Right forelimb (tissue), 1 donor: ENCODE measurements around the gene HS3ST4.
"Not testable (repeated sequence)": the region's sequence is repeated elsewhere in the genome, so short reads cannot be mapped to it uniquely, and the experiment has no call there.

Experiments
- DNase-seq: peaks from one replicate; pipeline ENCODE4 v3.0.0-alpha.2; 2018

HS3ST4 gene

DNA sequence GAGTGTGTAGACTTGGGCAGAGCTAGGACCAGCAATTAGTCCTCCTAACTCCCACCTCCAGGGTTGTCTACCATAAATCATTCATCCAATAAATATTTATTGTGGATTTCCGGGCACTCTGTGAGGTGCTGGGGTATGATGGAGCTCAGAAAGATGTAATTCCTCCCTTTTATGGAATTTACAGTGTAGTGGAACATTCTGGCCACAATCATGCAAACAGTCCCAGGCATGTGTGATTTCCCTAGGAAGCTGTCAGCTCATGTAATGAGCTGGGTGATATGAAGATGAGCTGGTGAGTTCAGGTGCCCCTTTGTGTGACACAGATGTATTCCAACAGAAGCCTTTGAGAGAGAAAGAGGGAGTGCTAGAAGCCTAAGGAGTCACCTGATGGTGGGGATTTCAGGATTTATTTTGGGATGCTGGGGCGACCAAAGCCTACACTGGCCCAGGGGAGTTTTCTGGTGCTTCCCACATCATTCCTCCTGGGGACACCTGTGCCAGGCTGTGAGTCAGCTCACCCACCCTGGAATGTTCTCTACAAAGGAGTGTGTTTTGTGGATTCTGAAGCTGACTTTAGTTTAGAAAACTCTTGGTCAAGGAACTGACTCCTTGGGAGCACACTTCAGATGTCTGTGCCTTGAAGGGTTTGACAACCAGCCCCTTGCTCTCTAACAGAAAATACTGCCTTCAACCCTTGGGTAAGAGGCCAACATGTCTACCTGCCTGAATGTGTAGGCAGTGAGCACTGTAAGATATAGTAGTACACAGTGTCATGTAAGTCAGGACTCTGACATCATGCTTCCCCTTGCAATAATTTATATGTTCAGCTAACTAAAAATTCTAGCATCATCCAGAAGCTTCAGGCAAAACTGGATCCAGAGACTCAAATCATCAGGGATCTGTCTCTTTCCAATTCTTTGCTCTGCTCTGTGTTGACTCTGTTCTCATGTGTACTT is 42.9 kb downstream of the HS3ST4 start:
- no peak for DNase-seq

DNA sequence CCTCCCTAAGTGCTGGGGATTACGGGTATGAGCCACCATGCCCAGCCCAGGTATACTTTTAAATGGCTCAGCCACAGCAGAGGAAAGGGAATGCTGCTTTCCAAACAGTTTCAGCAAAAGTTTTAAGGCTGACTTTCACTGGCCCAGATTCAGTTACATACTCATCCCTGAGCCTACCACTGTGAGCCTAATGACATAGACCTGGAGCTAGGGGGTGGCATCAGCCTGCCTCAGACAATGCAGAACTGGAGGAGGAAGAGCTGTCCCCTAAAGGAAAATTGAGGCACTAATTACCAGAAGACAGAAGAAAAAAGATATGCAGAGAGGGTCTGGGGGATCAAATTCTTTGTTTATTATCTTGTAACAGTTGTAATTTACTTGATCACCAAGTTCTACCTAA is 43.9 kb downstream of the HS3ST4 start:
- DNase-seq, result no peak

DNA sequence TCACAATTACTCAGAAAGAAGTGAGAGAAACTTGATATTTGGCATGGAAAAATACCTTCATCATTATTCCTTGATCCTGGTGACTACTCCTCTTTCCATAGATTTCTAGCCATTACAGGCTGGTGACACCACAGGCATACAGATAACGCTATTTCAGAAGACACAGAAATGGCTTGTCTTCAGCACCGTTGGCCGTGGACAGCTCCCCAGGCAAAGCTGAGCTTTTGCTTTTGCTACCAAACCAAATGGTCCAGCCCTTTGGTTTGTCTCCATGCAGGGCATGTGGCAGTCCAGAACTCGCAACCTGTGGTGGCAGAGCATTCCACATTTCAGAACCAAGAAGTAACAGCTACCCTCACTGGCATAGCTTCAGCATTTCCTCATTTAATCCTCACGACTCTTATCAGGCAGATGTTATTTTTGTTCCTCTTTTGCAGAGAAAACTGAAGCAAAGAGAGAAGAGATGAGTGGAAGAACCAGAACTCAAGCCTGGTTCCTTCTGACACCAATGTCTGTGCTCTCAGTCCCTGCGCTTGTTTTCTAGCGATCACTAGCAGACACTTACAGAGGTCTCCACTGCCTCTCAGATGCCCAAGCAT is 55.5 kb downstream of the HS3ST4 start:
- DNase-seq, result peak; percentile 48

DNA sequence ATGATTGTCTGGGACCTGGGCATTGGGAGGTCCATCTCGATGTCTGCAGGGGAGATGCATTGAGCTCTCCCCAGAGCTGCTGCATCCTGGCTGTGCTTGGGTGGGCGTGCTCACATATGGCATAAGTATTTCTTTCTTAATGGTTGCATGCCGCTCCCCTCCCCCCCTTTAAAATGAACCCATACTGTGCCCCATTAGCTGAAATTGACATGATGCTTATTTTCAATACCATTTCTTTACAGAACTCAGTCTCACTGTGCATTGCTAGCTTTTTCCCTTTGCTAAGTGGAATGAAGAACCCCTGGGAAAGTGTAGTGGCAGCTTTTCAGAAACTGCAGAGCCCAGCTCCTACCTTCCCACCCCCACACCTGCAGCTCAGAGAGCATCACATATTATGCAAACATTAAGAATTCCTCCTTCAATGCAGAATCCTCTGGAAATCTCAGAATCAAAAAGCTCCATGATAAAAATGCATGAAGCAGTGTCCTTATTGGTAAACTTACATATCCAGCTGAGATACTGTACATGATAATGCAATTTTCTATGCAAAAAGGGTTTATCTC is 56.4 kb downstream of the HS3ST4 start:
- DNase-seq, result no peak

- no peak for DNase-seq
Measured at GRCh38 chr16:25750488-25751216, 58.9 kb downstream of the HS3ST4 start.

DNA sequence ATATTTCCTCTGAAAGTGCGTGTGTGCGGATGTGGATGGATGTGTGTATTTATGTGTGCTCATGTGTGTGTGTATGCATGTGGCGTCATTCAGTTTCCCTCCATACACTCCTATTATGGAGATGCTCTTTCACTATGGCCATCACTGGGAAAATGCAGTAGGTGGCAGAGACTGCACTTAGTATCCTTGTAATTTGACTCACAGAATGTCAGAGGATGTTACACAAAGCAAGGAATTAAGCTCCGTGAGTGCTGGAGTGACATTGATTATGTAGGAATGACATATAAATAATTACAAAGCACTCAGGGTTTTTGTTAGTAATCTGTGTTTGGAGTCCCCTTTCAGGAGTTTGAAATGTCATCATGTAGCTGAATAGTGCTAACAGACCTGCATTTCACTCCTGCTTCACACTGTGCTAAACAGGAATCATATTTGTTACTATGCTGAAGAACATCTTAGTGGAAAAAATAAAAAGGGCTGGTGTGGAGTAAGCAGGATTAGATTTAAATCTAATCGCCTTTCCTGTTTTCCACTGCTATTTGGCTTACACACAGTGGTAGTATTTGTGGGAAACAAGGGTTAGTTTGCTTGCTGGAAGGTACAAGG is 59.6 kb downstream of the HS3ST4 start:
- no peak for DNase-seq

- no peak for DNase-seq
Measured at GRCh38 chr16:25764466-25764865, 72.7 kb downstream of the HS3ST4 start.

DNA sequence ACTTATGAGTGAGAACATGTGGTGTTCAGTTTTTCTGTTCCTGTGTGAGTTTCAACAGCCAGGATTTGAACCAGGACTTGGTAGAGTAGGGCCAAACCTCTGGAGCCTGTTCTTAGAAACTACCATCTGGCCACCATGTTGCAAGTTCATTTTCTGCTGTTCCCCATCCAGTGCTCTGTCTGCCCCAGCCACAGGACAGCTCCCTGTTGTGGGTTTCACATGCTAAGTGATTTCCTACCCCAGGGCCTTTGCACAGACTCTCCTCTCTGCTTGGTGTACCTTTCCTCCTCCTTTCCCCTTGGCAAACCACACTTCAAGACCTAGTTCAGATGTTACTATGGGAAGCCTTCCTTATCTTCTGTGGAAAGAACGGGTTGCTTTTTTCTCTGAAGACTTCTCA is 79.5 kb downstream of the HS3ST4 start:
- no peak for DNase-seq

GRCh38 chr16:25771812-25772568 is 80.2 kb downstream of the HS3ST4 start:
- DNase-seq, result no peak

DNA sequence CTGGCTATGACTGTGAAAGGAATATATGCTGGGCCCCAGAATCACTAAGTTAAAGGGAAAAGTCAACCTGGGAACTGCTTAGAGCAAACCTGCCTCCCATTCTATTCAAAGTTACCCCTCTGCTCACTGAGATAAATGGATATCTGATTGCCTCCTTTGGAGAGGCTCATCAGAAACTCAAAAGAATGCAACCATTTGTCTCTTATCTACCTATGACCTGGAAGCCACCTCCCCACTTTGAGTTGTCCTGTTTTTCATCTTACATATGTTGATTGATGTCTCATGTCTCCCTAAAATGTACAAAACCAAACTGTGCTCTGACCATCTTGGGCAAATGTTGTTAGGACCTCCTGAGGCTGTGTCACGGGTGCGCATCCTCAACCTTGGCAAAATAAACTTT is 84.5 kb downstream of the HS3ST4 start:
- DNase-seq, result not testable (repeated sequence)

- DNase-seq, result no peak
Measured at GRCh38 chr16:25783226-25783625, 91.5 kb downstream of the HS3ST4 start.

DNA sequence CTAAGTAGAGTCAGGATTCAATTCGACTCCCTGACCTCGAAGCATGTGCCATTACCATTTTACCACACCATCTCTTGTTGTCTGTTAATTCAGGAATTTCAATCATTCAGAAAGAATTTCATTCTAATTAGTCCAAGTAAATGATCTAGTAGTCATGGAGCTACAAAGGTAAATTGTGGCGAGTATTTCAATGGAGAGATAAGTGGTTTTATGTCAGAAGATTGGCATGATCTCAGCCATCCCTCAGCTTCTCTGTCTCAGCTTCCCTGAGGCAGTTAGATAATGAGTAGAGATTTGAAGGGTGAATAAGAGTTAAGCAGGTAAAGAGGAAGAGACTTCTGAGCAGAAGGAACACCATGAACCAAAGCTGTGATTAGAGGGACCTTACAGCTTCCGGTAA is 93.6 kb downstream of the HS3ST4 start:
- DNase-seq, result no peak

GRCh38 chr16:25786748-25787147 is 95.0 kb downstream of the HS3ST4 start:
- no peak for DNase-seq

GRCh38 chr16:25788637-25789036 is 96.9 kb downstream of the HS3ST4 start:
- no peak for DNase-seq

DNA sequence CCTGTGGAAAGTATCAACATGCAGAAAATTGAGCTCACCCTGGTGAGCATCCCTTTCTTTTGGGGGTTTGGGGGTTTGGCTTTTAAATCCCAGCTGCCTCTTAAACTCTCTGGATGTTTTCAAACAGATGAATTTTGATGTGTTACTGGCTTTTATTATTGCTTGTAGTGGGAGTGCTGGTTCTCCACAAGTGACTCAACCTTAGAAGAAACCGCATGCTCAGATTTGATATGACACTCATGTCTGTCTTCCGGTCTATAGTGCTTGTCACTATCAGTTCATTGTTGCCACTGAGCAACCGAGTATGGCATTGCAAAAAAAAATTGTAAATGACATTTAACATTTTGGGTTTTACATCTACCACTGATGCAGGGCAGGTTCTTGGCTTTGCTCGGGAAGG is 104.5 kb downstream of the HS3ST4 start:
- DNase-seq, result no peak

DNA sequence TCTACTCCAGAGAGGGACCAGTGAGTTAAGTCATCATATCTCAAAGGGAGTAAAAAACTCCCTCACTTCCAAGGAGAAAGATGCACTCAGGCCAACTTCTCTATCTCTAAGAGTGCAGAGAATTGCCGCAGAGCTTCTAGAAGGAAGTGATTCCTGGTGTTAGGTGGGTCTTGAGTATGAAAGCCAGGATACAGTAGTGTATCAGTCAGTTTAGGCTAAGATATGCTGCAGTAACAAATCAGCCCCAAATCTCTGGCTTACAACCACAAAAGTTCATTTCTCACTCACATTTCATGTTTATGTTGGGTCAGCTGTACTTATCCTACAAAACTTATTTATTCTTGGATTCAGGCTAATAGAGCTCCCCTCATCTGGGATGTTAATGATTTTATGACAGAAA is 106.3 kb downstream of the HS3ST4 start:
- DNase-seq, result no peak

DNA sequence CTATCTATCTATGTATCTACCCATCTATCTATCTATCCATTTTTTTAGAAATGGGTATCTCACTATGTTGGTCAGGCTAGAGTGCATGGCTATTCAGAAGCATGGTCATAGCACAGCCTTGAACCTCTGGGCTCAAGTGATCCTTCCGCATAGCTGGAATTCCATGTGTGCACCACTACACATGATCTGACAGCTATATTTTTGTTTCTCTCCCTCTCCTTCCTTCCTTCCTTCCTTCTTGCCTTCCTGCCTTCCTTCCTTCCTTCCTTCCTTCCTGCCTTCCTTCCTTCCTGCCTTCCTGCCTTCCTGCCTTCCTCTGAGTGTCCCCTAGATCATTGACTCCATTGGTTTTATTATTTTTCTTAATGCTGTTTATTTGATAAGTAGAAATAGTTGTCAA is 108.1 kb downstream of the HS3ST4 start:
- DNase-seq, result no peak

DNA sequence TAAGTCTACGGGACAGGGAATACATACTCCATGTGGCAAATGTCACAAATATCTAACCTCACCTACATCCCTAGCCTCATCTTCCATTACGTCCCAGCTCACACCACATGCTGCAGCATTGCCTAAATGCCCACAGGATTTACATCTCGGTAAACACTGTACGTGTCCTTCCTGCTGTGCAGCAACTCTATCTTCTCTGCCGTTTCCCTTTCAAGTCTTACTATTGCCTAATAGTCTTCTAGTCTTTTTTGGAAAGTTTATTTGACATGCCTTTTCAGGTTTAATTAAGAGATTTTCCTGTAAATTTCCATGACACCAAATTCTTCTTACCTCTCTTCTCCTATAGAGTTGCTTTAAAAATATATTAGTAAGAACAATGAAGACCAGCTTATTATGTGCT is 120.5 kb downstream of the HS3ST4 start:
- no peak for DNase-seq

GRCh38 chr16:25817295-25817694 is 125.5 kb downstream of the HS3ST4 start:
- DNase-seq, result no peak

GRCh38 chr16:25817876-25818275 is 126.1 kb downstream of the HS3ST4 start:
- no peak for DNase-seq

- DNase-seq, result no peak
Measured at GRCh38 chr16:25823891-25824290, 132.1 kb downstream of the HS3ST4 start.

GRCh38 chr16:25827709-25828108 is 135.9 kb downstream of the HS3ST4 start:
- no peak for DNase-seq
